Right lobe of liver (tissue), 4 donors: ENCODE data around the gene DOCK1.

ENCODE experiments used
- POLR2A ChIP-seq: fragments of 450-650 bp; IDR thresholded peaks from one replicate; pipeline ENCODE4 v1.6.1; 2017; ENCODE audit warnings: antibody characterized with exemption, mild to moderate bottlenecking
- TF ChIP-seq, protein P1 (sequence below), 4 donors: fragments of 200-600 bp in 3 of 4; fragments of 450-650 bp in 1 of 4; IDR thresholded peaks; one replicate each; pipeline versions ENCODE4 v1.5.1 to v1.8.0; 2016 to 2022; ENCODE audit warnings: antibody characterized with exemption in 4 of 4, mild to moderate bottlenecking in 2 of 4
- donor health status: DM: no; HTN: no; CAD: no.
- donor health status: DM: no; HTN: no; CAD: no.
- donor health status: DM: no; HTN: yes; CAD: no.

DNA sequence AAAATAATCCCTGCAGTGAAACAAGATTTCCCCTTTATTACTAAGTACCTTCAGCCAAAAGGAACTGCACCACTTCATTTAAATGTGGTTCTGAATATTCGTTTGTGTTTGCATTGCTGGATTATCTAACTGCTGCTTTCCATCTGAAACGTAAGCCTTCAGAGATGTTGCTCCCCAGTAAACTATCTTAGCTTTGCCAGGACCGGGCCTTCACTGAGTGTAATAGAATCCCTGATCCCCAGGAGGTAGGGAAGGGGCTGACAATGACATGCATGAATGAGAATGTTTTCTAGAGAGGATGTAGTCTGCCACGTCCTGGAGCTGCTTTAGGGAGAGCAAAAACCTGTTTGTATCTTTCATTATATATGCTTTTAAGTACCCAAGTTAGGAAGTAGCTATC, 310.6 kb downstream of the DOCK1 start:
- TF ChIP-seq, protein P1, sequence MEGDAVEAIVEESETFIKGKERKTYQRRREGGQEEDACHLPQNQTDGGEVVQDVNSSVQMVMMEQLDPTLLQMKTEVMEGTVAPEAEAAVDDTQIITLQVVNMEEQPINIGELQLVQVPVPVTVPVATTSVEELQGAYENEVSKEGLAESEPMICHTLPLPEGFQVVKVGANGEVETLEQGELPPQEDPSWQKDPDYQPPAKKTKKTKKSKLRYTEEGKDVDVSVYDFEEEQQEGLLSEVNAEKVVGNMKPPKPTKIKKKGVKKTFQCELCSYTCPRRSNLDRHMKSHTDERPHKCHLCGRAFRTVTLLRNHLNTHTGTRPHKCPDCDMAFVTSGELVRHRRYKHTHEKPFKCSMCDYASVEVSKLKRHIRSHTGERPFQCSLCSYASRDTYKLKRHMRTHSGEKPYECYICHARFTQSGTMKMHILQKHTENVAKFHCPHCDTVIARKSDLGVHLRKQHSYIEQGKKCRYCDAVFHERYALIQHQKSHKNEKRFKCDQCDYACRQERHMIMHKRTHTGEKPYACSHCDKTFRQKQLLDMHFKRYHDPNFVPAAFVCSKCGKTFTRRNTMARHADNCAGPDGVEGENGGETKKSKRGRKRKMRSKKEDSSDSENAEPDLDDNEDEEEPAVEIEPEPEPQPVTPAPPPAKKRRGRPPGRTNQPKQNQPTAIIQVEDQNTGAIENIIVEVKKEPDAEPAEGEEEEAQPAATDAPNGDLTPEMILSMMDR (IDR thresholded peaks at IDR 0.05): no peak
- TF ChIP-seq POLR2A: no peak
